Esophagus muscularis mucosa (tissue), 4 donors: ENCODE results near the gene CHST6. TPM values are rescaled to one million over a fixed set of nuclear protein-coding genes. Genes with fewer than 3 reads are reported as not detected.

Experiments
- DNase-seq: peaks from one replicate; pipeline ENCODE4 v3.0.0-alpha.2; 2017; ENCODE audit errors: extremely low spot score
- H3K27ac ChIP-seq, 4 donors: fragments of 200-600 bp; sonication (generic); replicated peaks in 1 of 4; 1 replicate in 3 of 4; 2 replicates in 1 of 4; pipeline ENCODE4 v1.5.1; 2016 to 2019; ENCODE audit warnings: mild to moderate bottlenecking in 1 of 4
- H3K27me3 ChIP-seq, 4 donors: fragments of 200-600 bp; sonication (generic); one replicate each; pipeline versions ENCODE4 v1.5.1 to v1.6.0; 2016 to 2019
- H3K36me3 ChIP-seq, 4 donors: fragments of 200-600 bp; sonication (generic); one replicate each; pipeline ENCODE4 v1.5.1; 2016 to 2019
- H3K4me1 ChIP-seq, 4 donors: fragments of 200-600 bp; sonication (generic); one replicate each; pipeline ENCODE4 v1.5.1; 2016 to 2019
- H3K4me3 ChIP-seq, 4 donors: fragments of 200-600 bp; sonication (generic); 1 replicate in 2 of 4; 2 replicates in 2 of 4; pipeline ENCODE4 v1.5.1; 2016 to 2019; ENCODE audit warnings: mild to moderate bottlenecking in 4 of 4, moderate library complexity in 1 of 4
- H3K9me3 ChIP-seq, 4 donors: fragments of 200-600 bp; sonication (generic); 1 replicate in 3 of 4; 2 replicates in 1 of 4; pipeline ENCODE4 v1.5.1; 2016 to 2019
- CTCF ChIP-seq, 3 experiments: fragments of 200-600 bp in 2 of 3; fragments of 450-650 bp in 1 of 3; sonication (generic) in 2 of 3; IDR thresholded peaks; one replicate each; pipeline ENCODE4 v1.5.1; 2017 to 2019; ENCODE audit warnings: antibody characterized with exemption in 3 of 3, mild to moderate bottlenecking in 2 of 3, moderate library complexity in 1 of 3
- EP300 ChIP-seq: sonication (generic); formaldehyde crosslinking; IDR thresholded peaks from one replicate; pipeline ENCODE4 v1.6.1; 2017; ENCODE audit warnings: antibody characterized with exemption
- POLR2A ChIP-seq: fragments of 450-650 bp; IDR thresholded peaks from one replicate; pipeline ENCODE4 v1.6.1; 2017; ENCODE audit warnings: antibody characterized with exemption, moderate library complexity, mild to moderate bottlenecking, low read depth
- POLR2AphosphoS5 ChIP-seq, 2 donors: sonication (generic); formaldehyde crosslinking; IDR thresholded peaks; one replicate each; pipeline ENCODE4 v1.6.1; 2017; ENCODE audit warnings: antibody characterized with exemption in 2 of 2
- WGBS: methylation state at CpG from one replicate; pipeline ENCODE4 v1.1.5; 2018; 5-methylcytosine and 5-hydroxymethylcytosine counted together
- intact Hi-C: fragments of 100-400 bp; cut with DNase I; formaldehyde crosslinking; loops from one replicate; pipeline ENCODE4 v1.15.1; 2023
- total RNA-seq, 4 donors: library from RNA; depleted of rRNA; stranded (reverse); fragments of >200 nt; gene quantifications; one replicate each; pipeline versions ENCODE4 v1.1.0 to v1.2.1, GENCODE V29; 2016

CHST6 gene
- total RNA-seq, 4 donors from 2014 or later = 0.33 to 2.4 (median 0.90) TPM

GRCh38 chr16:75460446-75460845 is 34.8 kb downstream of the CHST6 start:
- Histone ChIP-seq H3K4me1 (peaks cover 16 to 51% (median 37%) of the 10 kb centered on the region in 4 donors), H3K27ac (no peak overlapping the region), H3K4me3 (no peak overlapping the region), H3K36me3 (no peaks in the 10 kb centered on the region), H3K9me3 (no peaks in the 10 kb centered on the region), H3K27me3 (peaks cover 0 to 3% (median 0%) of the 10 kb centered on the region in 4 donors)
- no peak for DNase-seq
- WGBS = 22% methylated on average over 1 of the region's 1 CpG
- intact Hi-C loops = no loop called here
- TF ChIP-seq EP300 (no peak), POLR2A (no peak), POLR2AphosphoS5 (IDR thresholded peaks at IDR 0.05) (no peak), CTCF (IDR thresholded peaks at IDR 0.05) (no peak)

- no peak for TF ChIP-seq EP300
- 100% methylated on average over 3 of the region's 4 CpGs for WGBS
- H3K27me3 ChIP-seq = peaks cover 0 to 3% (median 0%) of the 10 kb centered on the region in 4 donors
- intact Hi-C loops = no loop called here
- H3K9me3 ChIP-seq = no peaks in the 10 kb centered on the region
- no peaks in the 10 kb centered on the region for H3K36me3 ChIP-seq
- peaks cover 16 to 47% (median 36%) of the 10 kb centered on the region in 4 donors for H3K4me1 ChIP-seq
- DNase-seq = no peak
- no peak overlapping the region for H3K27ac ChIP-seq
- H3K4me3 ChIP-seq = no peak overlapping the region
Measured at GRCh38 chr16:75459691-75460090, 35.5 kb downstream of the CHST6 start.

- no peak for DNase-seq
- H3K36me3 ChIP-seq = no peaks in the 10 kb centered on the region
- 98% methylated on average over 2 of the region's 2 CpGs for WGBS
- H3K27me3 ChIP-seq = peaks cover 0 to 3% (median 0%) of the 10 kb centered on the region in 4 donors
- intact Hi-C loops = no loop called here
- H3K4me1 ChIP-seq = peaks cover 22 to 53% (median 35%) of the 10 kb centered on the region in 4 donors
- no peaks in the 10 kb centered on the region for H3K9me3 ChIP-seq
- TF ChIP-seq EP300 (no peak), CTCF (IDR thresholded peaks at IDR 0.05) (no peak), POLR2A (no peak), POLR2AphosphoS5 (IDR thresholded peaks at IDR 0.05) (no peak)
- H3K27ac ChIP-seq = no peak overlapping the region
- no peak overlapping the region for H3K4me3 ChIP-seq
Measured at GRCh38 chr16:75458439-75458838, 36.8 kb downstream of the CHST6 start.

- Histone ChIP-seq H3K27ac (no peak overlapping the region), H3K9me3 (no peaks in the 10 kb centered on the region), H3K4me3 (no peak overlapping the region), H3K36me3 (no peaks in the 10 kb centered on the region), H3K4me1 (peaks cover 24 to 55% (median 32%) of the 10 kb centered on the region in 4 donors), H3K27me3 (peaks cover 0 to 3% (median 0%) of the 10 kb centered on the region in 4 donors)
- 92% methylated on average over 4 of the region's 4 CpGs for WGBS
- no peak for DNase-seq
- intact Hi-C loops = no loop called here
- TF ChIP-seq EP300 = no peak
- no peak for TF ChIP-seq CTCF (IDR thresholded peaks at IDR 0.05)
- TF ChIP-seq POLR2A = no peak
- no peak for TF ChIP-seq POLR2AphosphoS5 (IDR thresholded peaks at IDR 0.05)
Measured at GRCh38 chr16:75458029-75458428, 37.2 kb downstream of the CHST6 start.

GRCh38 chr16:75457485-75458021 is 37.7 kb downstream of the CHST6 start:
- Histone ChIP-seq H3K9me3 (no peaks in the 10 kb centered on the region), H3K4me3 (no peak overlapping the region), H3K4me1 (peaks cover 21 to 53% (median 28%) of the 10 kb centered on the region in 4 donors), H3K36me3 (no peaks in the 10 kb centered on the region), H3K27me3 (peaks cover 0 to 1% (median 0%) of the 10 kb centered on the region in 4 donors), H3K27ac (no peak overlapping the region)
- no peak for DNase-seq
- intact Hi-C loops = no loop called here
- WGBS = 90% methylated on average over 5 of the region's 5 CpGs
- no peak for TF ChIP-seq CTCF (IDR thresholded peaks at IDR 0.05)
- no peak for TF ChIP-seq POLR2A
- TF ChIP-seq POLR2AphosphoS5 (IDR thresholded peaks at IDR 0.05) = no peak
- TF ChIP-seq EP300 = no peak
